Superior temporal gyrus (tissue), 1 donor: ENCODE measurements around the gene ANO2.

Experiments
- DNase-seq: peaks from one replicate; pipeline ENCODE4 v3.0.0-alpha.2; 2016; ENCODE audit errors: extremely low spot score

The ANO2 gene

DNA sequence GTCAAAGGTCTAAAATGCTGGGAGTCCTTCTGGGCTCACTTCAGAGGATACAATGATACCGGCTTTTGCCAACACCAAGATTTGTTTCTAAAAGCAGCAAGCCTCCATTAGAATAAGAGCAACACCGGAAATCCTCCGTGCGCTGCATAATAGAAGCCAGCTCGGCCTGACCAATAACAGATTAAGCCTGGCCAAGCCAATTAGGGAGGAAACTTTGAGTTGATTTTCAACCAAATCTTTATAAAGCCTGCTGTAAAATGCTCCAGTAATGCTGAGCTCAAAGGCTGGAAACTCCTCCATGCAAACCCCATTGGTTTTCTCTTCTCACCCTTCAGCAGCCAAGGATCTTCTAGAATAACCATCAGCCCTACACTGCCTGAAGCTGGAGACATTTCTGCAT lies 363.0 kb downstream of the ANO2 start:
- DNase-seq = no peak

GRCh38 chr12:5581616-5582015 lies 363.4 kb downstream of the ANO2 start:
- DNase-seq = no peak

- no peak for DNase-seq
These were observed 364.0 kb downstream of the ANO2 start for GRCh38 chr12:5581019-5581418.

GRCh38 chr12:5578775-5579174 lies 366.3 kb downstream of the ANO2 start:
- DNase-seq = no peak

DNA sequence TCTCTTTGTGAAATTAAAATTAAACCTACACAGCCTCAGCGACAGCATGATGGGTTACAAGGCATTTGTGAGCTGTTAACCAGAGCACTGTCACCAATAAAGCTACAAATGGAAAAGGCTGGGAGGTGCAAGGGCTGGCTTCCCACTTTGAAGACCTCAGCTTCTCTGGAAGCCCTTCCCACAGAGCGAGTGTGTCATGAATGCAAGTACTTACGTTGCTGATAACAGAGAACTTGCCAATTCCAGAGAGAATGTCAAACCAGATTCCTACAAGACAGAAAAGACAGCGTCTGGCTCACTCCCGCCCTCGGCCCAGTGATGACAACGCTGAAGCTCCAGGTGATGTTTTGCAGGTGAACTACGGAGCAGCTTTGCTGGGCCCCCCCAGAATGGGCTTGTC lies 367.3 kb downstream of the ANO2 start:
- no peak for DNase-seq

DNA sequence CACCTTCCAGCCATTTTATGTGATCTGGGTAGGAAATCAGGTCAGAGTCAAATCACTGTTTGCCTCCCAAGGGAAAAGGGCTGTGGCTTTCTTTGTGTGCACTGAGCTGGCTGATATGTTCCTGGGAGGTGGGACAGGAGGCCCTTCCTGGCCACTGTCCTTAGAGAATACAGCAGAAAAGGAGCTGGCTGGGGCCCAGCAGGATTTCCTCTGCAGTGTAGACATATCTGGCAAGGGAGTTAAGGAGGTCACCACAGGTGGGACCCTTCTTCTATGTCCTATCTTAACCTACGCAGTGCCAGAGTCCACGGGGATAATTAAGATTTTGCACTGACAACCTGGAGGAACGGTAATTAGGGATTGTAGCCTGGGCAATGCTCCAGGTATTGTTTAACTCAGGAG lies 367.8 kb downstream of the ANO2 start:
- DNase-seq = no peak

- no peak for DNase-seq
These were observed 369.1 kb downstream of the ANO2 start for GRCh38 chr12:5575987-5576386.

GRCh38 chr12:5575232-5575631 lies 369.8 kb downstream of the ANO2 start:
- DNase-seq = no peak

- DNase-seq = no peak
These were observed 371.7 kb downstream of the ANO2 start for GRCh38 chr12:5573390-5573789.

- DNase-seq = no peak
These were observed 373.9 kb downstream of the ANO2 start for GRCh38 chr12:5571115-5571514.

DNA sequence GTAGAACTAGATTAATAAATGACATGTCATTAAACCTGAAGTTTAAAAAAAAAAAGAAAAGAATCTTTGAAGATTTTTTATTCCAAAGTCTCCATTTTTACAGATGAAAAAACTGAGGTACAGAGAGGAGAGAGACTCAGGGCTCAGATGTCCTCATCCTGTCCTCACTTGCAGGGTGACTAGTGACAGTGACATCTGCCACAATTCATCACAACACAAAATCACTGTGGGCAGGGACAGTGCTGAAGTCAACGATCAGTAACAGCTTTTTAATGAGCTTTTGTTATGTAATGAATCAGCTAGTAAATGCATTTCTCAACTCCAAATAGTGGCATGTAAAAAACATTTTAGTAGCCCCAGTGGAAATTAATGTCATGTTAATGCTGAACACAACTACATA lies 374.6 kb downstream of the ANO2 start:
- DNase-seq = no peak

GRCh38 chr12:5568325-5568981 lies 376.6 kb downstream of the ANO2 start:
- DNase-seq = no peak

- no peak for DNase-seq
These were observed 377.9 kb downstream of the ANO2 start for GRCh38 chr12:5567016-5567725.

- DNase-seq = no peak
These were observed 379.0 kb downstream of the ANO2 start for GRCh38 chr12:5565933-5566599.

DNA sequence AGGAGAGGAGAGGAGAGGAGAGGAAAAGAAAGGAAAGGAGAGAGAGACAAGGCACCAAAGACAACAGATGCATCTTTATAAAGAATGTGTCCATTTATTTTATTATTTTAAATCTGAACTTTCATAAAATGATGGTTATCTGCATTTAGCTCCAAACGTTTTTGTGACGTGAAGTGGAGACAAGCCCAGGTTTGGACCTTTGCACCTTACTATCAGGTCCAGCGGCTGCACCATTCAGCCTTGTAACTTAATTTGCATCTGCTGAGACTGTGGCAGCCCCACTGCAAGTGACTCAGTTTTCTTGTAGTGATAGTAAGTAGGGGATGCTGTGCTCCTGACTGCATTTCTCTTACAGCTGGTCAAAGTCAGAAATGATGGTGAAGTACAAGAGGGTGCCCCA lies 382.5 kb downstream of the ANO2 start:
- no peak for DNase-seq

DNA sequence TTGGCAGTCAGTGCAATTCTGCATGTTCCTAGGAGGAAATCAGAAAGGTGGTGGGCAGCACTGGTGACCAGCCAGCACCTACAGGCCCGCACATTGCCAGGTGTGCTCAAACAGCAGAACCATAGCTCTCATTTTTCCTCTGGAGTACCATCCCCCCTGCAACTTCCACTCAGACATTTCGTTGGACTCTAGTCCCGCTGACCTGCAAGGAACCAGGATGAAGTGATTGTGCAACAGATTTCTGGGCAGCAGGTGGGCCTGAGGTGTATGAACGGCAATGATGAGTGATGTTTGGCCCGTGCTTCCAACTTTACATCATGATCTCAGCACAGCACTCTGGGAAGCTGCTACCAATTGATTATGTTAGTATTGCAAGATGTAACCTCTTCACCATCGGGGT lies 383.2 kb downstream of the ANO2 start:
- no peak for DNase-seq

DNA sequence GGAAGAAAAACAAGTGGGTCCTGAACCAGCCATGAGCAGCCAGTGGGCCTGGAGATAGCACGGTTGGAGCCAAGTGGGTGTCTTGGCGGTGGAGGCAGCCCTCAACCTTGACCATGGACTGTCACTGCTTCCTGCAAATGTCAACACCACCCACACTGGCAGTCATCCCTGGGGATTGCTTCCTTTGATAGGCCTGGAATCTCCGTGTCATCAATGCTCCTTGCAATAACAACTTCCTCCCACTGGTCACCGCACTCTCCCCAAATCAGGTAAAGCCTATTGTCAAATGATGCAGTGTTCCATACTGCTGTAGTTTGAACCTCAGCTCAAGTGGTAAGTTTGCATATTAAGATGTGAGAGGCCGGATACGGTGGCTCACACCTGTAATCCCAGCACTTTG lies 384.0 kb downstream of the ANO2 start:
- DNase-seq = no peak

GRCh38 chr12:5560265-5560664 lies 384.8 kb downstream of the ANO2 start:
- DNase-seq = no peak

GRCh38 chr12:5557906-5558305 lies 387.2 kb downstream of the ANO2 start:
- DNase-seq = no peak

DNA sequence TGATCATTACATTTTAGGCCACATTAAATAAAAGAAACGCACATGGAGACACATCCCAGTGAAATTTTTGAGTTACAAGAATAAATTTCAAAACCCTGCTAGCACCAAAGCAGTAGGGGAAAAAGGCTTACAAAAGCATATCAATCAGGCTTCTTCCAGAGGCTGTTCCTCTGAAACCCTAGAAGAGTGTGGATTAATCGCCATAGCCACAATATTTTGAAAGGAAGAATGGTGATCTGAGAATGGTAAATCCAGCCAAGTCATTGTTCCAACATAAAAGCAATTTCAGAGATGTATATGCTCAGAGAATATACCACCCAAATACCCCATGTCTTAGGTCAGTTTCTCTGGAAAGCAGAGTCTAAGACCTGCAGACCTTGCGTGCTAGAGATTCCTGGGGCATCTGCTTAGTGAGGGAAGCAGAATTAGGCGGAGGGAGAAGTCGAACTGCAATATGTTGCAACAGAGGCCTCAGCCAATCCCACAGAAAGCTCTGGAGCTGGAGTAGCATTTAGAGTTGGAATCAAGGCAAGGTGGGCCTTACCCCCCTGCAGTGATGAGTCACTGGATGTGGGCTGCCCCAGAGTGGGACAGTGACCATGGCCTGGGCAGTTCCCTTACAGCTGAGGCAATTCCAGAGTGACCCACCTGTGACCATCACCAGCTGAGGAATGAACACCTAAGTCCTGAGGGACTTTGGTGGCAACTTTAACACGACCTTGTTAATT lies 387.9 kb downstream of the ANO2 start:
- DNase-seq = no peak

GRCh38 chr12:5556033-5556614 lies 388.9 kb downstream of the ANO2 start:
- no peak for DNase-seq

DNA sequence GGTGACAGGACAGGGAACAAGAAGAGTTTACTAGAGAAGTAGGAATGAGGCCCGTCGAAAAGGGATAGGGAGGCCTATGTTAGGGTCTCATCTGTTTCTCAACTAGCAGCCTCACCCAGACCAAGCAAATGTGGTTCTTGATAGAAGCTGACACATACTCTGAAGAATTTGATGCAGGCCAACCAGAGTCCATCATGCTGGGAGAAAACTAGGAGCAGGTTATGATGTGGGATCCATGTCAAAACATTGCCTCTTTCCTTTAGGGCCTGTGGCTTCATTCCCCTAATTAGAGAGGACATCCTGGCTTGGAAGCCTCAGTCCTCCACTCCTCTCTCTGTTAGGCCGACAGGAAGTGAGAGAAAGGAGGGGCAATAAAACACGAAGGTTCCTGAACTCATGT lies 390.3 kb downstream of the ANO2 start:
- no peak for DNase-seq
